ENCODE measurements around the gene RALGDS. TPM values are rescaled to one million over a fixed set of nuclear protein-coding genes. Genes with fewer than 3 reads are reported as not detected.

RALGDS gene
- total and polyA plus RNA-seq, 2 of the 13 experiments (the other 11 are each of a cell fraction or from before 2014, with no cell fraction given): 12.9 to 25.5 TPM

DNA sequence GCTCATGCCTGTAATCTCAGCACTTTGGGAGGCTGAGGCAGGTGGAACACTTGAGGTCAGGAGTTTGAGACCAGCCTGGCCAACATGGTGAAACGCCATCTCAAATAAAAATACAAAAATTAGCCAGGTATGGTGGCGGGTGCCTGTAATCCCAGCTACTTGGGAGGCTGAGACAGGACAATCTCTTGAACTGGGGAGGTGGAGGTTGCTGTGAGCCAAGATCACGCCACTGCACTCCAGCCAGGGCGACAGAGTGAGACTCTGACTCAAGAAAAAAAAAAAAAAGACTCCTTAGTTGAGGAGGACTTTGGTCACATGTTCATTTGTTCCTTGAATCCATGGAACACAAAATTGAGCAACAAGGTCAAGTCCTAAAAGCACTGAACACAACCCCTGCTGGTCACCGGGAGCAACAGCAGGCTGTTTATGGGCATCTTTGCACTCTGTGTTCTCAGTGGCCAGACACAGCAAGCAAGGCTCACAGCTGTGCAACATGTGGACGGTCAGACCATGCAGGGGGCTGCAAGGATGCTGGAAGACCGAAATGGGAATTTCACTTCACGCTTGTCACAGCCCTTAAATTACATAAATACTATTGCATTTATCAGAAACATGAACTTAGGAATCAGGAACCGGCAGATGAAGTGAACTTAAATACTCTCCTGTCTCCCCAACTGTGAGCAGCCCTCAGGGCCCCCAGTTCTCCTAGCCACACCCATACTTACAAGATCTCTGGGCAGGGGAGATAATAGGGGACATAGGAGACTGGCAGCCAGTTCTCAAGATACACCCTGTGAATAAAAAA, 39.9 kb upstream of the RALGDS start (continued):
- TF ChIP-seq DZIP1 (CRISPR knock-in tag; IDR thresholded peaks at IDR 0.05): no peak
- TF ChIP-seq KDM5B (CRISPR knock-in tag; IDR thresholded peaks at IDR 0.05; ENCODE audit: borderline replicate concordance): no peak
- TF ChIP-seq ZNF224 (CRISPR knock-in tag; IDR thresholded peaks at IDR 0.05): no peak
- no peak for TF ChIP-seq ZNF674 (CRISPR knock-in tag; IDR thresholded peaks at IDR 0.05; ENCODE audit: low read depth)
- TF ChIP-seq YY1 (IDR thresholded peaks at IDR 0.05; ENCODE audit: insufficient read depth, insufficient replicate concordance, low read depth, low read length): no peak
- 0 out of 4 replicates have a peak, but pooled peaks of 1 of the 2 experiments have one; percentile 37 for TF ChIP-seq NR2F1 (CRISPR knock-in tag; IDR thresholded peaks at IDR 0.05)
- TF ChIP-seq ATRX (CRISPR knock-in tag; IDR thresholded peaks at IDR 0.05; ENCODE audit: borderline replicate concordance): no peak
- TF ChIP-seq, protein P1, sequence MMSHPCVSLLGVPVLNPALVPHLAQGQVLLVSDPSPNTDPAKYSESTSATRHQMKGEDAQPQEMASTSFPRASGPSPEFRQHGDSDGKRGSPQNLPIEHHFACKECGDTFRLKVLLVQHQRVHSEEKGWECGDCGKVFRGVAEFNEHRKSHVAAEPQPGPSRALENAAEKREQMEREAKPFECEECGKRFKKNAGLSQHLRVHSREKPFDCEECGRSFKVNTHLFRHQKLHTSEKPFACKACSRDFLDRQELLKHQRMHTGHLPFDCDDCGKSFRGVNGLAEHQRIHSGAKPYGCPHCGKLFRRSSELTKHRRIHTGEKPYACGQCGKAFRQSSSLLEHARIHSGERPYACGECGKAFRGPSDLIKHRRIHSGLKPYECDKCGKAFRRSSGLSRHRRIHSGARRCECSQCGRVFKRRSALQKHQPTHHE (CRISPR knock-in tag; IDR thresholded peaks at IDR 0.05; ENCODE audit: borderline replicate concordance): no peak
- no peak for TF ChIP-seq EP300 (IDR thresholded peaks at IDR 0.05; ENCODE audit: low read depth in 2 of 2, low read length in 2 of 2)
- no peak for TF ChIP-seq EP300 (CRISPR knock-in tag; IDR thresholded peaks at IDR 0.05; ENCODE audit: borderline replicate concordance)
- TF ChIP-seq GATAD2A (CRISPR knock-in tag; IDR thresholded peaks at IDR 0.05): peak; percentile 29; the same call in 1 of the 2 replicates
- peak; percentile 37; the same call in 1 of the 2 replicates for TF ChIP-seq FOXO1 (CRISPR knock-in tag; IDR thresholded peaks at IDR 0.05)
- no peak for TF ChIP-seq FIP1L1 (IDR thresholded peaks at IDR 0.05; ENCODE audit: borderline replicate concordance, insufficient read depth, low read depth, low read length)
- 0 out of 2 replicates have a peak, but pooled peaks have one; percentile 21 for TF ChIP-seq BCL6 (CRISPR knock-in tag; IDR thresholded peaks at IDR 0.05)
- TF ChIP-seq PRDM10 (CRISPR knock-in tag; IDR thresholded peaks at IDR 0.05; ENCODE audit: low read depth): no peak
- TF ChIP-seq, protein P2, sequence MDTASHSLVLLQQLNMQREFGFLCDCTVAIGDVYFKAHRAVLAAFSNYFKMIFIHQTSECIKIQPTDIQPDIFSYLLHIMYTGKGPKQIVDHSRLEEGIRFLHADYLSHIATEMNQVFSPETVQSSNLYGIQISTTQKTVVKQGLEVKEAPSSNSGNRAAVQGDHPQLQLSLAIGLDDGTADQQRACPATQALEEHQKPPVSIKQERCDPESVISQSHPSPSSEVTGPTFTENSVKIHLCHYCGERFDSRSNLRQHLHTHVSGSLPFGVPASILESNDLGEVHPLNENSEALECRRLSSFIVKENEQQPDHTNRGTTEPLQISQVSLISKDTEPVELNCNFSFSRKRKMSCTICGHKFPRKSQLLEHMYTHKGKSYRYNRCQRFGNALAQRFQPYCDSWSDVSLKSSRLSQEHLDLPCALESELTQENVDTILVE (CRISPR knock-in tag; IDR thresholded peaks at IDR 0.05): no peak
- no peak for TF ChIP-seq TSC22D2 (CRISPR knock-in tag; IDR thresholded peaks at IDR 0.05; ENCODE audit: borderline replicate concordance)
- TF ChIP-seq ZNF460 (CRISPR knock-in tag; IDR thresholded peaks at IDR 0.05; ENCODE audit: borderline replicate concordance): peak; percentile 80
- TF ChIP-seq ZNF124 (CRISPR knock-in tag; IDR thresholded peaks at IDR 0.05): no peak
- TF ChIP-seq ZFP1 (CRISPR knock-in tag; IDR thresholded peaks at IDR 0.05): no peak
- TF ChIP-seq STAG1 (CRISPR knock-in tag; IDR thresholded peaks at IDR 0.05): peak; percentile 46
